Hippocampal formation (tissue), 2 donors: ENCODE results near the gene PAQR9.
"Not testable (repeated sequence)": the region's sequence is repeated elsewhere in the genome, so short reads cannot be mapped to it uniquely, and the experiment has no call there.

ENCODE experiments used
- DNase-seq, 2 donors: peaks; one replicate each; lab custom pipeline; 2025; lab: John Stamatoyannopoulos, UW

PAQR9 gene

GRCh38 chr3:142963516-142964448 is at the start of gene PAQR9:
TSS of gene PAQR9 (minus strand) at chr3:142963674. CDS start at chr3:142963336, 338 bp downstream.
- no peak for DNase-seq

GRCh38 chr3:143011705-143012104 is 48.2 kb upstream of the PAQR9 start:
- no peak for DNase-seq

GRCh38 chr3:143010024-143010423 is 46.5 kb upstream of the PAQR9 start:
- no peak for DNase-seq

GRCh38 chr3:143004823-143005222 is 41.3 kb upstream of the PAQR9 start:
- DNase-seq: no peak

GRCh38 chr3:143002727-143003126 is 39.3 kb upstream of the PAQR9 start:
- no peak for DNase-seq

- DNase-seq: no peak
Measured at GRCh38 chr3:143002083-143002712, 38.7 kb upstream of the PAQR9 start.

- peak; percentile 95 to 99 for DNase-seq
Measured at GRCh38 chr3:143001369-143002082, 38.1 kb upstream of the PAQR9 start, which contains the start of gene U2SURP. TSS of gene U2SURP (plus strand) at chr3:143001570. CDS start at chr3:143001629, 59 bp downstream.

GRCh38 chr3:143001034-143001368 is 37.5 kb upstream of the PAQR9 start:
- DNase-seq: no peak

- DNase-seq: no peak
Measured at GRCh38 chr3:143000528-143000927, 37.1 kb upstream of the PAQR9 start.

GRCh38 chr3:142999881-143000280 is 36.4 kb upstream of the PAQR9 start:
- no peak for DNase-seq

- no peak for DNase-seq
Measured at GRCh38 chr3:142998439-142998838, 35.0 kb upstream of the PAQR9 start.

GRCh38 chr3:142997330-142997729 is 33.9 kb upstream of the PAQR9 start:
- no peak for DNase-seq

- peak; percentile 12 to 58 for DNase-seq
Measured at GRCh38 chr3:142993958-142994442, 30.5 kb upstream of the PAQR9 start.

- DNase-seq: no peak
Measured at GRCh38 chr3:142992323-142992722, 28.8 kb upstream of the PAQR9 start.

- no peak for DNase-seq
Measured at GRCh38 chr3:142990721-142991120, 27.2 kb upstream of the PAQR9 start.

GRCh38 chr3:142988826-142989225 is 25.4 kb upstream of the PAQR9 start:
- DNase-seq: not testable (repeated sequence)

- DNase-seq: not testable (repeated sequence)
Measured at GRCh38 chr3:142988221-142988620, 24.7 kb upstream of the PAQR9 start.

- DNase-seq: no peak
Measured at GRCh38 chr3:142987707-142988106, 24.2 kb upstream of the PAQR9 start.

GRCh38 chr3:142987080-142987700 is 23.7 kb upstream of the PAQR9 start:
- DNase-seq: peak in 1 of 2 donors; percentile 35

GRCh38 chr3:142984255-142984654 is 20.8 kb upstream of the PAQR9 start:
- DNase-seq: no peak

GRCh38 chr3:142983318-142983717 is 19.8 kb upstream of the PAQR9 start:
- DNase-seq: no peak
